HG02763 (cell line): ENCODE results near the gene RAB40C.
"Not testable (repeated sequence)": the region's sequence is repeated elsewhere in the genome, so short reads cannot be mapped to it uniquely, and the experiment has no call there.

Source experiments
- ATAC-seq: cut with Tn5 transposase; IDR thresholded peaks from one replicate; pipeline ENCODE4 v1.9.1; 2021; ENCODE audit warnings: mild to moderate bottlenecking, moderate library complexity; ENCODE audit not compliant: unreplicated experiment

Gene RAB40C

GRCh38 chr16:588889-589657 is 793 bp upstream of the RAB40C start:
- ATAC-seq: peak; percentile 72

GRCh38 chr16:590188-590814 is 435 bp downstream of the RAB40C start:
- no peak for ATAC-seq

GRCh38 chr16:590815-591200 is 942 bp downstream of the RAB40C start:
- ATAC-seq: no peak

GRCh38 chr16:591231-591630 is 1.4 kb downstream of the RAB40C start:
- no peak for ATAC-seq

- ATAC-seq: no peak
Observed at GRCh38 chr16:591892-592517, 2.1 kb downstream of the RAB40C start.

- no peak for ATAC-seq
Observed at GRCh38 chr16:592518-593306, 2.8 kb downstream of the RAB40C start.

DNA sequence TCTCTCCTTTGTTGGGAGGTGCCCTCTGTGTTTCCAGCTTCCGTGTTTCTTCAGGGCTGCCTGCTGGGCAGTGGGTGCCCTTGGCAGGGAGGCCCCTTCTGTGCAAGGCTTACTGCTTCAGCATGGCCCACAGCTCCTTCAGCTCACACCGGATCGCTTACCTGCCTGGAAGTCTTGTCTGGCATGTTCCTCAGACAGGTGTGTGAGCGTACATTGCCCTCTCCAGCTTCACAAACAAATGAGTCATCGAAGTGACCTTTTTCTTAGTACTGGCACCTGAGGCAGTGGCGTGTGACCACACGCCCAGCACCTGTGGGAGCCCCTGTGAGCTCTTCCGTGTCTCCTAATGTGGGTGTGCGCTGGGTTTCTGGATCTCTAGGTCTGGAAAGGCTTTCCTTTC is 3.5 kb downstream of the RAB40C start:
- no peak for ATAC-seq

DNA sequence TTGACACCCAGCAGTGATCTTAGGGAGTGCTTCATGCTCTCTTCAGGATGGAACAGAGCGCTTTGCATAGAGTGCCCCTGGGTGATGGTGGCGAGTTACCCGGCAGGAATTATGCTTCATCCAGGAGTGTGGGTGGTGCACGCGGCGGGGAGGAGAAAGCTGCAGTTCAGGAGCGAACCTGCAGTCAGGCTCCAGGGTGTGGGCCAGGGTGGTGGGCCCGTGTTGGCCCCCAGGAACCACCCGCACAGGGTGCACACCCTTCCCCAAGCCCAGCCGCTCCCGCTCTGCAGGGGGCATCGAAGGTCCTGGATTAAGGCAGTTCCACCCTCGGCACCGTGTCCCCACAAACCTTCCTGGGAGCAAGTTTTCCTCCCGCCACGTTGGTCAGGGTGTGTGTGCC is 3.9 kb downstream of the RAB40C start:
- ATAC-seq: no peak

- no peak for ATAC-seq
Observed at GRCh38 chr16:595094-595528, 5.2 kb downstream of the RAB40C start.

GRCh38 chr16:595942-596735 is 6.3 kb downstream of the RAB40C start:
- no peak for ATAC-seq

- ATAC-seq: no peak
Observed at GRCh38 chr16:596736-597060, 6.8 kb downstream of the RAB40C start.

- not testable (repeated sequence) for ATAC-seq
Observed at GRCh38 chr16:597655-598054, 7.8 kb downstream of the RAB40C start.

- ATAC-seq: no peak
Observed at GRCh38 chr16:598823-599739, 9.2 kb downstream of the RAB40C start.

GRCh38 chr16:600781-601180 is 10.9 kb downstream of the RAB40C start:
- no peak for ATAC-seq

GRCh38 chr16:603933-604332 is 14.1 kb downstream of the RAB40C start:
- no peak for ATAC-seq

DNA sequence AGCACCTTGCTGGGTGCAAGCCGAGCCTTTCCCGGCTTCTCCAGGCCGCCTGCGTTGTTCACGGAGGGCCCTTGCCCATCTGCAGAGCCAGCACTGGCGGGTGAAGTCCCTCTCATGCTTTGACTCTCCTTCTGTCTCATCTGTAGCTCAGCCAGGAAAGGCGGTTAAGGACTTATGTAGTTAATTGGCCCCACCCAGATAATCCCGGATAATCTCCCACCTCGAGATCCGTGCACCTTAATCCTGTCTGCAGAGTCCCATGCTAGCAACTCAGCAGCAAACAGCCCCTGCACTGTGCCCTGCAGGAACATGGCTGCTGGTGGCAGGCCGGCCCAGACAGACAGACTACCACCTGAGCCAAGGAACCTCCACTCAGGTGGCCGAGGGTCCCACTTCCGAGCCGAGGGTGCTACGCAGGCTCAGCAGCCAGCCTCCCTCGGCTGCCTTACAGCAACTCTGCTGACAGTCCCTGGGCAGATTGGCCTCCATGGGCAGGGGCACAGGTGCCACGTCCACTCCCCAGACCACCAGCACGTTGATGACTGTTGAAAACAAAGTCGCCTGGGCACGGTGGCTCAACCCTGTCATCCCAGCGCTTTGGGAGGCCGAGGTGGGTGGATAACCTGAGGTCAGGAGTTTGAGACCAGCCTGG is 16.9 kb downstream of the RAB40C start:
- ATAC-seq: no peak

DNA sequence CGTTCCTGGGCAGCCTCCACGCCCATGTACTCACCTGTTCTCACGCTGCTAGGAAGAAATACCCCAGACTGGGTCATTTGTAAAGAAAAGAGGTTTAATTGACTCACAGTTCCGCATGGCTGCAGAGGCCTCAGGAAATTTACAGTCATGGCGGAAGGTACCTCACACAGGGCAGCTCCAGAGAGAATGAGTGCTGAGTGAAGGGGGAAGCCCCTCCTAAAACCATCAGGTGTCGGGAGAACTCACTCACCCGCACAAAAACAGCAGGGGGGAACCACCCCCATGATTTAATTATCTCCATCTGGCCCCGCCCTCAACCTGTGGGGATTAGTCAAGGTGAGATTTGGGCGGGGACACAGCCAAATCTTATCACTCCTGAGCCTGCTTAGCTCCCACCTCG is 18.2 kb downstream of the RAB40C start:
- ATAC-seq: no peak

GRCh38 chr16:609316-609715 is 19.4 kb downstream of the RAB40C start:
- ATAC-seq: no peak

GRCh38 chr16:609984-610383 is 20.1 kb downstream of the RAB40C start:
- no peak for ATAC-seq
